ENCODE measurements around the gene AATF.

AATF gene

DNA sequence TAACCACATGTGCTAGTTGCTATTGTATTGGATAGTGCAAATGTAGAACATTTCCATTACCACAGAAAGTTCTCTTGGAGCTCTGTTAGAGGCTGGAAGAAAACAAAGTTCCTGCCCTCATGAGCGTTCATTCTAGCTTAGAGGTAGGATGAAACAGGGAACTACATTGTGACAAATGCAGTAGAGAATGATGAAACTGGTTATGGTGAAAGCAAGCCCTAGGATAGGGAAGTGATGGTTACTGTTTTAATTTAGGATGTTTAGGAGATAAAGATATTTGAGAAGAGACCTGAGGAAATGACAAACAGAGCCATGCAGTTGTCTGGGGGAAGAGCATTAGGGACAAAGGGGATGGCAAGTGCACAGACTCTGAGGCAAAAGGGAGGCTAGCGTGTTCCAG is 50.7 kb downstream of the AATF start:
- no peak overlapping the region for H2AK5ac ChIP-seq (ENCODE audit: low read length)
- H3K18ac ChIP-seq (ENCODE audit: low read length): no peak overlapping the region
- no CpG with 5 or more reads among the region's 2 CpGs for WGBS (ENCODE audit: extremely low coverage, insufficient coverage, insufficient read length)

DNA sequence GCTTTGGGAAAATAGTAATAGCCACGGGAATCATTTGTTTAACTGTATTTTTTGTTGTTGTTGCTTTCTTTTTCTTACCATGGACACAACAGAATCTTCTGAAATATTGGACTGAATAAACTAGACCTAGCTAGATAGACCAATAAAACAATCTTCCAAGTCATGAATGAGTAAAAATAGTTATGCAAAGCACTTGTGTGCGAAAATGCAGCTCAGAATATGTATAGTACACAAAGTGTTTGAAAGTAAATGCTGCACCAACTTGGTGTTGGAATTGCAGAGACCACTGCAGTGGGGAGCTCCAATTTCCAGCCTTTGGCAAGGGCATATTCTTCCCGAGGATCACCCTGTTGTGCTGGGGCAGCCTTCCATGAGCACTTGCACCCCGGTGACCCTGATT is 68.0 kb downstream of the AATF start:
- Histone ChIP-seq H2BK5ac (ENCODE audit: low read depth, low read length, poor library complexity) (no peak overlapping the region), H3K79me1 (ENCODE audit: low read length) (no peaks in the 10 kb centered on the region), H4K12ac (ENCODE audit: low read depth, low read length) (no peak overlapping the region), H2AK5ac (ENCODE audit: low read length) (no peak overlapping the region), H3K18ac (ENCODE audit: low read length) (no peak overlapping the region), H3K4me1 (ENCODE audit: control insufficient read depth in 1 of 2, insufficient read depth in 2 of 2, low read length in 2 of 2) (no peaks in the 10 kb centered on the region), H3K23ac (ENCODE audit: low read length) (no peak overlapping the region), H3K36me3 (ENCODE audit: control insufficient read depth in 1 of 2, insufficient read depth in 2 of 2, low read length in 2 of 2) (peaks cover 0 to 2% of the 10 kb centered on the region in 2 experiments), H3K9me3 (ENCODE audit: insufficient read depth, low read depth, low read length) (no peaks in the 10 kb centered on the region), H4K8ac (ENCODE audit: low read depth, low read length) (no peak overlapping the region), H2AFZ (ENCODE audit: insufficient read depth, low read length, poor library complexity) (no peak overlapping the region), H3K14ac (ENCODE audit: low read length) (no peak overlapping the region), H3K4ac (ENCODE audit: low read depth, low read length) (no peak overlapping the region), H3K79me2 (ENCODE audit: control insufficient read depth, insufficient read depth, low read length, poor library complexity) (no peaks in the 10 kb centered on the region), H3K4me2 (ENCODE audit: low read length) (no peak overlapping the region), H3K9ac (ENCODE audit: low read length) (no peak overlapping the region), H3K27me3 (ENCODE audit: insufficient read depth, low read length) (no peaks in the 10 kb centered on the region), H2BK12ac (ENCODE audit: low read length) (no peak overlapping the region), H4K91ac (ENCODE audit: low read depth, low read length) (no peak overlapping the region), H3K4me3 (ENCODE audit: low read depth, low read length) (no peak overlapping the region), H3K27ac (ENCODE audit: low read depth, low read length) (no peak overlapping the region), H2BK120ac (ENCODE audit: insufficient read depth, low read length, poor library complexity) (no peak overlapping the region)
- WGBS (ENCODE audit: extremely low coverage, insufficient coverage, insufficient read length): no CpG with 5 or more reads among the region's 4 CpGs
- DNase-seq: no peak

More for the DNA sequence above, 50.7 kb downstream of the AATF start:
- Histone ChIP-seq H3K14ac (ENCODE audit: low read length) (no peak overlapping the region), H3K27me3 (ENCODE audit: insufficient read depth, low read length) (no peaks in the 10 kb centered on the region), H3K4me2 (ENCODE audit: low read length) (no peak overlapping the region), H3K9me3 (ENCODE audit: insufficient read depth, low read depth, low read length) (no peaks in the 10 kb centered on the region), H2BK5ac (ENCODE audit: low read depth, low read length, poor library complexity) (no peak overlapping the region), H3K9ac (ENCODE audit: low read length) (no peak overlapping the region), H4K8ac (ENCODE audit: low read depth, low read length) (no peak overlapping the region), H2BK120ac (ENCODE audit: insufficient read depth, low read length, poor library complexity) (no peak overlapping the region), H4K12ac (ENCODE audit: low read depth, low read length) (no peak overlapping the region), H3K4me3 (ENCODE audit: low read depth, low read length) (no peak overlapping the region), H3K27ac (ENCODE audit: low read depth, low read length) (no peak overlapping the region), H3K79me1 (ENCODE audit: low read length) (no peaks in the 10 kb centered on the region), H2BK12ac (ENCODE audit: low read length) (no peak overlapping the region), H3K79me2 (ENCODE audit: control insufficient read depth, insufficient read depth, low read length, poor library complexity) (no peaks in the 10 kb centered on the region), H3K23ac (ENCODE audit: low read length) (no peak overlapping the region), H3K36me3 (ENCODE audit: control insufficient read depth in 1 of 2, insufficient read depth in 2 of 2, low read length in 2 of 2) (peaks cover 11 to 14% of the 10 kb centered on the region in 2 experiments), H4K91ac (ENCODE audit: low read depth, low read length) (no peak overlapping the region), H2AFZ (ENCODE audit: insufficient read depth, low read length, poor library complexity) (no peak overlapping the region), H3K4me1 (ENCODE audit: control insufficient read depth in 1 of 2, insufficient read depth in 2 of 2, low read length in 2 of 2) (no peaks in the 10 kb centered on the region), H3K4ac (ENCODE audit: low read depth, low read length) (no peak overlapping the region)
- no peak for DNase-seq

DNA sequence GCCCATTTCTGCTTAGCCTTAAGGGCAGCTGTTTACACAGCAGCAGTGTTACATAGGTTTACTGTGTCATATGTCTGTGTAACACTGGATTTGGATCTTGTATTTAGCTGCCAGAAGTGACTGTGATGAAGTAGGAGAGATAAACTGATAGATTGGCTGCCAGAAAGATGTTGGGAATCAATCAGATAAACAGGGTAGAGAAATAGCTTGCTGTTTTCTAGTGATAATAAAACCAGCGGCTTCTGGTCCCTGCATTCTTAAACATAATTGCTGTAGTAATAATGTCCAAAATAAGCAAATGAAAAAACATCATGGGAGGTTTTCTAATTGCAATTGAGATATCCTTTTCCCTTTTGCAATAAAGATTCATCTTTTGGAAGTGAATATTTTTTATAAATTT is 68.7 kb downstream of the AATF start:
- H3K27ac ChIP-seq (ENCODE audit: low read depth, low read length): no peak overlapping the region
- H3K4me3 ChIP-seq (ENCODE audit: low read depth, low read length): no peak overlapping the region
- WGBS (ENCODE audit: extremely low coverage, insufficient coverage, insufficient read length): no CpG with 5 or more reads among the region's 1 CpG
- no peaks in the 10 kb centered on the region for H3K9me3 ChIP-seq (ENCODE audit: insufficient read depth, low read depth, low read length)
- no peak for DNase-seq
- H3K4me2 ChIP-seq (ENCODE audit: low read length): no peak overlapping the region
- no peak overlapping the region for H3K9ac ChIP-seq (ENCODE audit: low read length)
- no peak overlapping the region for H4K91ac ChIP-seq (ENCODE audit: low read depth, low read length)
- no peaks in the 10 kb centered on the region for H3K79me2 ChIP-seq (ENCODE audit: control insufficient read depth, insufficient read depth, low read length, poor library complexity)
- no peak overlapping the region for H3K23ac ChIP-seq (ENCODE audit: low read length)
- no peak overlapping the region for H2BK12ac ChIP-seq (ENCODE audit: low read length)
- H3K14ac ChIP-seq (ENCODE audit: low read length): no peak overlapping the region
- H2AK5ac ChIP-seq (ENCODE audit: low read length): no peak overlapping the region
- no peaks in the 10 kb centered on the region for H3K27me3 ChIP-seq (ENCODE audit: insufficient read depth, low read length)
- no peak overlapping the region for H3K4ac ChIP-seq (ENCODE audit: low read depth, low read length)
- no peaks in the 10 kb centered on the region for H3K79me1 ChIP-seq (ENCODE audit: low read length)
- no peaks in the 10 kb centered on the region for H3K4me1 ChIP-seq (ENCODE audit: control insufficient read depth in 1 of 2, insufficient read depth in 2 of 2, low read length in 2 of 2)
- no peak overlapping the region for H2BK5ac ChIP-seq (ENCODE audit: low read depth, low read length, poor library complexity)
- no peak overlapping the region for H2BK120ac ChIP-seq (ENCODE audit: insufficient read depth, low read length, poor library complexity)
- no peak overlapping the region for H3K18ac ChIP-seq (ENCODE audit: low read length)
- no peak overlapping the region for H4K8ac ChIP-seq (ENCODE audit: low read depth, low read length)
- H4K12ac ChIP-seq (ENCODE audit: low read depth, low read length): no peak overlapping the region
- peaks cover 0 to 2% of the 10 kb centered on the region in 2 experiments for H3K36me3 ChIP-seq (ENCODE audit: control insufficient read depth in 1 of 2, insufficient read depth in 2 of 2, low read length in 2 of 2)
- no peak overlapping the region for H2AFZ ChIP-seq (ENCODE audit: insufficient read depth, low read length, poor library complexity)

DNA sequence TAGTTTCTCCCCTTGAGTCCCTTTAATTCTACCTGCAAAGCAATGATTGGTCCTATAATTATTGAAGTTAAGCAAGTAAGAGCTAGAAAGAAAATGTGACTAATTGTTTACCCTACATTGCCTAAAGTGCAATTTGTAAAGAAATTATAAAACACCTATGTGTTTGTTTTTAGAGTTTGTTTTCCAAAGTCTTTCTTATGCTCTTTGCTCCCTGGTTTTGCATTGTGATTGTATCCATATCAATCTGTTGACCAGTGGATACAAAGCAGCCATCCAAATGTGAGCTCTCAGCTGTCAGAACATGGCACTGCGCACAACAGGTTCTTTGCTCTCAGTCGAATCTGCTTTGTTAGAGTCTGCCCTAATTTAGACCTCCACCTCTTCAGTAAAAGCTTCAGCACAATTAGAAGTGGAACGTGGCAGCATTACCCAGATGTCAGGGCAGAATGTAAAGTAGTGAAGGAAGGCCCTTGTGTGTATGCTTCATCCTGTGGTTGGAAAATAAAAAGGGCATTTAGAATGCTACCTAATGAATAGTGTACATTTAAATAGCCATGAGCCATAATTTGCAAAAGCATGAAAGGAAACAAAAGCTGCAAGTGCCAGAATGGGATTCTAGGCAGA is 70.5 kb downstream of the AATF start:
- no peak overlapping the region for H2AK5ac ChIP-seq (ENCODE audit: low read length)
- no peak overlapping the region for H4K8ac ChIP-seq (ENCODE audit: low read depth, low read length)
- no peaks in the 10 kb centered on the region for H3K79me2 ChIP-seq (ENCODE audit: control insufficient read depth, insufficient read depth, low read length, poor library complexity)
- H2BK12ac ChIP-seq (ENCODE audit: low read length): no peak overlapping the region
- no peaks in the 10 kb centered on the region for H3K27me3 ChIP-seq (ENCODE audit: insufficient read depth, low read length)
- H4K12ac ChIP-seq (ENCODE audit: low read depth, low read length): no peak overlapping the region
- no peak overlapping the region for H3K9ac ChIP-seq (ENCODE audit: low read length)
- H3K79me1 ChIP-seq (ENCODE audit: low read length): no peaks in the 10 kb centered on the region
- no peak for DNase-seq
- no peak overlapping the region for H3K4me3 ChIP-seq (ENCODE audit: low read depth, low read length)
- H3K18ac ChIP-seq (ENCODE audit: low read length): no peak overlapping the region
- H3K14ac ChIP-seq (ENCODE audit: low read length): no peak overlapping the region
- no CpG with 5 or more reads among the region's 3 CpGs for WGBS (ENCODE audit: extremely low coverage, insufficient coverage, insufficient read length)
- H3K36me3 ChIP-seq (ENCODE audit: control insufficient read depth in 1 of 2, insufficient read depth in 2 of 2, low read length in 2 of 2): peaks cover 0 to 2% of the 10 kb centered on the region in 2 experiments
- H3K23ac ChIP-seq (ENCODE audit: low read length): no peak overlapping the region
- H3K27ac ChIP-seq (ENCODE audit: low read depth, low read length): no peak overlapping the region
- no peaks in the 10 kb centered on the region for H3K4me1 ChIP-seq (ENCODE audit: control insufficient read depth in 1 of 2, insufficient read depth in 2 of 2, low read length in 2 of 2)
- no peak overlapping the region for H3K4me2 ChIP-seq (ENCODE audit: low read length)
- no peak overlapping the region for H2AFZ ChIP-seq (ENCODE audit: insufficient read depth, low read length, poor library complexity)
- H3K4ac ChIP-seq (ENCODE audit: low read depth, low read length): no peak overlapping the region
- no peak overlapping the region for H2BK120ac ChIP-seq (ENCODE audit: insufficient read depth, low read length, poor library complexity)
- H4K91ac ChIP-seq (ENCODE audit: low read depth, low read length): no peak overlapping the region
- H2BK5ac ChIP-seq (ENCODE audit: low read depth, low read length, poor library complexity): no peak overlapping the region
- H3K9me3 ChIP-seq (ENCODE audit: insufficient read depth, low read depth, low read length): no peaks in the 10 kb centered on the region

Data from trophoblast cell (in vitro differentiated cells and primary cell).